ENCODE data around the gene FLACC1.
"Not testable (repeated sequence)": the region's sequence is repeated elsewhere in the genome, so short reads cannot be mapped to it uniquely, and the experiment has no call there.

FLACC1 gene

DNA sequence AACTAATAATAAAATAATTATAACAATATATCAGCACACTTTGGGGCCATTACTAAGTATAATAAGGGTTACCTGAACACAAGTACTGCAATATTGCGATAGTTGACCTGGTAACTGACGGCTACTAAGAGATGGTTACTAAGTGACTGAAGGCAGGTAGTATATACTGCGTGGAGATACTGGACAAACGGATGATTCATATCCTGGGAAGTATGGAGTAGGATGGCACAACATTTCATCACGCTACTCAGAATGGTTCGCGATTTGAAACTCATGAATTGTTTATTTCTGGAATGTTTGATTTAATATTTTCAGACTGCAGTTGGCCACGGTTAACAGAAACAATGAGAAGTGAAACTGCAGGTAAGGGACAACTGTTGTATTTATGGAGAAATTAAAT lies 39.5 kb upstream of the FLACC1 start:
- CTCF ChIA-PET, result no interaction called here
- POLR2A ChIA-PET, result no interaction called here
- no peak for DNase-seq (ENCODE audit: extremely low spot score)
- TF ChIP-seq, protein P1, sequence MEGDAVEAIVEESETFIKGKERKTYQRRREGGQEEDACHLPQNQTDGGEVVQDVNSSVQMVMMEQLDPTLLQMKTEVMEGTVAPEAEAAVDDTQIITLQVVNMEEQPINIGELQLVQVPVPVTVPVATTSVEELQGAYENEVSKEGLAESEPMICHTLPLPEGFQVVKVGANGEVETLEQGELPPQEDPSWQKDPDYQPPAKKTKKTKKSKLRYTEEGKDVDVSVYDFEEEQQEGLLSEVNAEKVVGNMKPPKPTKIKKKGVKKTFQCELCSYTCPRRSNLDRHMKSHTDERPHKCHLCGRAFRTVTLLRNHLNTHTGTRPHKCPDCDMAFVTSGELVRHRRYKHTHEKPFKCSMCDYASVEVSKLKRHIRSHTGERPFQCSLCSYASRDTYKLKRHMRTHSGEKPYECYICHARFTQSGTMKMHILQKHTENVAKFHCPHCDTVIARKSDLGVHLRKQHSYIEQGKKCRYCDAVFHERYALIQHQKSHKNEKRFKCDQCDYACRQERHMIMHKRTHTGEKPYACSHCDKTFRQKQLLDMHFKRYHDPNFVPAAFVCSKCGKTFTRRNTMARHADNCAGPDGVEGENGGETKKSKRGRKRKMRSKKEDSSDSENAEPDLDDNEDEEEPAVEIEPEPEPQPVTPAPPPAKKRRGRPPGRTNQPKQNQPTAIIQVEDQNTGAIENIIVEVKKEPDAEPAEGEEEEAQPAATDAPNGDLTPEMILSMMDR (IDR thresholded peaks at IDR 0.05; ENCODE audit: control extremely low read depth, extremely low read depth, low read depth, missing control alignments), result no peak

DNA sequence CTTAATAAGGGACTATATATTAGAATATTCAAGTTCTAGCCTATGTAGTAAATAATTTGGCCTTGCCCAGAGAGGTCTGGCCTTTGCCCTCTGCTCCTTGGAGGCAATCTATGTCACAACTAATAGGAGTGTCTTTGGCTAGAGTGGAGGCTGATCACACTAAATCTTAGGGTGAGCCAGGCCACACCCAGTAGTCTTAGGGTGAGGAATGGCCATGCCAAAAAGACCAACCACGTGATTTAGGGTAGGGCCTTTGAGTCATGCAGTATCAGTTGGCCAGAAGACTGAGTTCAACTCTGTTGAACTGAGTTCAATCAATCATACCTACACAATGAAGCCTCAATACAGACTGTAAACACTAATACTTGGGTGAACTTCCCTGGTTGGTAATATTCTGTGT lies 26.0 kb upstream of the FLACC1 start:
- DNase-seq (ENCODE audit: extremely low spot score), result no peak
- ChIA-PET POLR2A (no interaction called here), CTCF (interaction anchor here (1.8 to 1.9 kb wide), 2 partner anchors 15 to 18 kb away, joined by 4 to 5 read pairs; no protein-coding TSS in a partner anchor)
- TF ChIP-seq, protein P1 (IDR thresholded peaks at IDR 0.05; ENCODE audit: control extremely low read depth, extremely low read depth, low read depth, missing control alignments), result no peak

DNA sequence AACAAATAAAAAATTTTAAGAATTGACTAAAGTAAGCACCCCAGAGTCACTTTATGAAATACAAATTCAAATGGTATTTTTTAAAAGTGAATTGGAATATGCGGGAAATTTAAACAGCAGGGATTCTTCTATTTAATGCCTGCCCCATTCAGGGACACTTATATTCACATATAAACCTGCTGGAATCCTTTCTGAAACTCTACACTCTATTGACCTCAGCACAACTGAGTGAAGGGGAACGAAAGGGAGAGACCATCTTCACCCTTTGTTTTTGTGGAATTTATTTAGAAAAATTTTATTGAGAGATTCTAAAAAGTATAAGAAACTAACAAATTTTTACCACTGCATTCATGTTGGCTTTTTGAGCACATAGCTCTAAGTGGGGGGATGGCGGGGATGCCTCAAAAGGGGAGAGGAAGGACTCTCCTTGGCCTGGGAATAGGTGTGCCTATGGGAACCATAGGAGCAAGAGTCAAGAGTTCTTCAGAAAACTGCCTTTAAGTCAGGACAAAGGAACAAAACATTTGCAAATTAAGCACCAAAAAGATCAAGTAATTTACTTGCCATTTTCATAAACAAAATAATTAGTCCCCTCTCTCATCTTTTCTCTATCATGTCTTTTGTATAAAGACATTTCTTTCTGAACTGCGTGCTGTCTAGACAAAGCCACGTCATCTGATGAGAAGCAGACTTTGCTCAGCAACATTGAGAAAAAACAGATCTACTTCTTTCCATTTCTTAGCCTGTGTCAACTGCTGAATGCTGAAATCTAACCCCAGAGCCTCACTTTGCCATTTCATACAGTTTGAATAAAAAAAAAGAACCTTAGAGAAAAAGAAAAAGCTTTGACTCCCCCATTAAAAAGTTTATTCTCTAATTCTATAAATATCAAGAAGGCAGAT lies 21.6 kb upstream of the FLACC1 start:
- ChIA-PET CTCF (interaction anchor here (2.2 to 3.3 kb wide), 2 partner anchors 14 to 146 kb away, joined by 6 to 16 read pairs; no protein-coding TSS in a partner anchor), POLR2A (no interaction called here)
- TF ChIP-seq, protein P1 (IDR thresholded peaks at IDR 0.05; ENCODE audit: control extremely low read depth, extremely low read depth, low read depth, missing control alignments), result no peak
- no peak for DNase-seq (ENCODE audit: extremely low spot score)

DNA sequence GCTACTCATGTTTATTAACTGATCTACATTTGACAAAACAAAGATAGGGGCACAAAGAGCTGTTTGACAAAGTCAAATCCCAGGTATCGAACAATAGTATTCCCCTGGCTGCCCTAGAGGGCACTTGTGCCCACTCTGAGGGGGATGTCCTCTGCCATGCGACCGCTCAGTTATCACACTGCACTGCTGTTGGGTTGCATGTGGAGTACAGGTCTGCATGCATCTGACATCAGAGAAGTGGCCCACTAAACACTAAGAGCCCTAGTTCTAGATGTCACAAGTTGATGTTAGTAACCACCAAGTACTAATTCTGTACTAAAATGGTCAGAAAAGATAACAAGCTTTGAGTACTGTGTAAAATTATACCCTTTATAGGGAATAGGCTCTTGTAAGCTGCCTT lies 20.1 kb upstream of the FLACC1 start:
- ChIA-PET CTCF (interaction anchor here (2.2 to 3.3 kb wide), 2 partner anchors 13 to 145 kb away, joined by 6 to 16 read pairs; no protein-coding TSS in a partner anchor), POLR2A (no interaction called here)
- TF ChIP-seq, protein P1 (IDR thresholded peaks at IDR 0.05; ENCODE audit: control extremely low read depth, extremely low read depth, low read depth, missing control alignments), result no peak
- no peak for DNase-seq (ENCODE audit: extremely low spot score)

DNA sequence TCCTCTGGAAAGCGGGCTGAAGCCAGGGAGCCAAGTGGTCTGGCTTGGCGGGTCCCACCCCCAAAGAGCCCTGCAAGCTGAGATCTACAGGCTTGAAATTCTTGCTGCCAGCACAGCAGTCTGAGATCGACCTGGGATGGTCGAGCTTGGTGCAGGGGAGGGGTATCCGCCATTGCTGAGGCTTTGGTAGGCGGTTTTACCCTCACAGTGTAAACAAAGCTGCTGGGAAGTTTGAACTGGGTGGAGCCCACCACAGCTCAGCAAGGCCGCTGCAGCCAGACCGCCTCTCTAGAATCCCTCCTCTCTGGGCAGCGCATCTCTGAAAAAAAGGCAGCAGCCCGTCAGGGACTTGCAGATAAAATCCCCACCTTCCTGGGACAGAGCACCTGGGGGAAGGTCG lies 12.6 kb upstream of the FLACC1 start:
- DNase-seq (ENCODE audit: extremely low spot score), result no peak
- TF ChIP-seq, protein P1 (IDR thresholded peaks at IDR 0.05; ENCODE audit: control extremely low read depth, extremely low read depth, low read depth, missing control alignments), result no peak
- CTCF ChIA-PET, result interaction anchor here (1.5 kb wide), 1 partner anchor 138 kb away, joined by 5 read pairs; no protein-coding TSS in a partner anchor
- POLR2A ChIA-PET, result no interaction called here

DNA sequence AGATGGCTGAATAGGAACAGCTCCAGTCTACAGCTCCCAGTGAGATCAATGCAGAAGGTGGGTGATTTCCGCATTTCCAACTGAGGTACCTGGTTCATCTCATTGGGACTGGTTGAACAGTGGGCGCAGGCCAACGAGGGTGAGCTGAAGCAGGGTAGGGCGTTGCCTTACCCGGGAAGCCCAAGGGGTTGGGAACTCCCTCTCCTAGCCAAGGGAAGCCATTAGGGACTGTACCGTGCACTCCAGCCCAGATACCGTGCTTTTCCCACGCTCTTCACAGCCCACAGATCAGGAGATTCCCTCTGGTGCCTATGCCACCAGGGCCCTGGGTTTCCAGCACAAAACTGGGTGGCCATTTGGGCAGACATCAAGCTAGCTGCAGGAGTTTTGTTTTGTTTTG lies 12.2 kb upstream of the FLACC1 start:
- POLR2A ChIA-PET; DNase-seq (ENCODE audit: extremely low spot score): not testable (repeated sequence)
- CTCF ChIA-PET, result interaction anchor here (1.5 kb wide), 1 partner anchor 137 kb away, joined by 5 read pairs; no protein-coding TSS in a partner anchor

DNA sequence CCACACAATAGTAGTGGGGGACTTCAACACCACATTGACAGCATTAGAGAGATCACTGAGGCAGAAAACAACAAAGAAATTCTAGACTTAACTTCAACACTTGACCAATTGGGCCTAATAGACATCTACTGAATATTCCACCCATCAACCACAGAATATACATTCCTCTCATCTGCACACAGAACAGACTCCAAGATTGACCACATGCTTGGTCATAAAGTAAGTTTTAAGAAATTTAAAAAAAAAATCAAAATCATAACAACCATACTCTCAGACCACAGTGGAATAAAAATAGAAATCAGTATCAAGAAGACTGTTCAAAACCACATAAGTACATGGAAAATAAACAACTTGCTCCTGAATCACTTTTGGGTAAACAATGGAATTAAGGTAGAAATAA lies 9.0 kb upstream of the FLACC1 start:
- ChIA-PET CTCF (interaction anchor here (1.0 to 4.1 kb wide), 4 partner anchors 19 to 133 kb away, joined by 3 to 36 read pairs (median 18); no protein-coding TSS in a partner anchor), POLR2A (no interaction called here)
- TF ChIP-seq, protein P1 (IDR thresholded peaks at IDR 0.05; ENCODE audit: control extremely low read depth, extremely low read depth, low read depth, missing control alignments), result no peak
- DNase-seq (ENCODE audit: extremely low spot score), result no peak
